LNCAP (cell line): ENCODE results near the gene SYNJ2.

Source experiments
- CTCF ChIP-seq: fragments of 450-650 bp; IDR thresholded peaks from 2 replicates; pipeline ENCODE4 v1.5.1; 2017; ENCODE audit warnings: mild to moderate bottlenecking

SYNJ2 gene

GRCh38 chr6:158122048-158122447, 140.4 kb downstream of the SYNJ2 start:
- no peak for TF ChIP-seq CTCF

- TF ChIP-seq CTCF, result no peak
Observed at GRCh38 chr6:158124288-158124687, 142.6 kb downstream of the SYNJ2 start.

DNA sequence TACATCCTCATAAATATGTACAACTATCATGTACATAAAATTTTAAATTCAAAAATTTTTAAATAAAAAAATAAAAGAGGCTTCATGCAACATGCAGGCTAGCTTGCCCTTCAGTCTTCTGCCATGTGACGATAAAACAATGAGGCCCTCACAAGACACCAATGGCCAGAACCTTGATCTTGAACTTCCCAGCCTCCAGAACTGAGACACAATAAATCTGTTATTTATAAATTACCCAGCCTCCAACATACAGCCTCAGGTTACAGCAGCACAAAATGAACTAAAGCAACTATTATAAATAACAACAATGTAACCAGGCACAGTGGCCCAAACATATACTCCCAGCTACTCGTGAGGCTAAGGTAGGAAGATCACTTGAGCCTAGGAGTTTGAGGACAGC, 143.6 kb downstream of the SYNJ2 start:
- TF ChIP-seq CTCF, result no peak

DNA sequence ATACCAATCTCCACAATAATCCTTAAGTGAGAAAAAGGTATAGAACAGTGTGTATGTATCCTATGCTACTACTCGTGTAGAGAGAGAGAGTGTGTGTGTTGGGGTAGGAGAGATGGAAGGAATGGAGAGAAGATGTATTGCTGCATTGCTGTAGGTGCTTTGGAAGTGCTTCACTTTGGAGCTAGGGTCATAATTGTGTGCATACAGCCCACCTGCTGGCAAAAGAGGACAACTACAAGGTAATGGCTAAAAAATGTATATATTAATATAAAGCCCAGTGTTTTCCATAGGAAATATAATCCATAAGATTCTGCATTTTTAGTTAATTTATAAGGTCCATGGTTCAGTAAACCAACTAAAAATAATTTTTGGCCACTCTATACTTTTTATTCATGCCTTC, 150.3 kb downstream of the SYNJ2 start:
- peak; percentile 31; the same call in 1 of the 2 replicates for TF ChIP-seq CTCF

DNA sequence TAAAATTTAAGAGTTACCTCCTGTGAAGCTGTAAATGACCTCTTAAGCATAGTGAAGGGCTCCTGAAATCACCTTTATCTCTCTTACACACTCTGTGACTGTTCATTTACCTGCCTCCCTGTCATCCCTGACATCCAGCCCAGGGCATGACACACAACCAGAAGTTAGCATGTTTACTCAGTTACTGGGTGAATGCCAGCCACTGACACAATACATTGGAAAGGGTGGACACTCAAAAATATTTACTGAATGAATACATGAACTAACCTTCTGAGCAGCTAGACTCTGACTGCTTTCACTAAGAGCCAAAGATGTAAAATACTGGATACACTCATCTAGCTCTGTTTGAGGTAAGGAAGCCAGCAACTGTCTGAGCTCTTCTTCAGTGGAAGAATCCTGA, 161.1 kb downstream of the SYNJ2 start:
- TF ChIP-seq CTCF, result no peak

- no peak for TF ChIP-seq CTCF
Observed at GRCh38 chr6:158143700-158144099, 162.0 kb downstream of the SYNJ2 start.
